ENCODE data around the gene CDC5L. TPM values are rescaled to one million over a fixed set of nuclear protein-coding genes. Genes with fewer than 3 reads are reported as not detected.

Gene CDC5L
- total and polyA plus RNA-seq, 2 experiments from 2014 or later: 15.9 to 20.4 TPM

GRCh38 chr6:44438827-44439226, 51.3 kb downstream of the CDC5L start:
- Histone ChIP-seq H3K9me3 (ENCODE audit: low read depth) (no peaks in the 10 kb centered on the region), H3K9ac (no peak overlapping the region), H3K27ac (no peak overlapping the region), H3K4me2 (ENCODE audit: unreplicated experiment) (no peak overlapping the region), H2AFZ (no peak overlapping the region), H3K27me3 (replicated peaks; ENCODE audit: insufficient read depth) (no peaks in the 10 kb centered on the region), H3K4me1 (ENCODE audit: insufficient read depth) (peaks cover 11% of the 10 kb centered on the region; the same call in 1 of the 2 replicates), H3K36me3 (ENCODE audit: low read depth) (peaks cover 13% of the 10 kb centered on the region; the same call in 1 of the 2 replicates), H3K79me2 (ENCODE audit: insufficient read depth) (peaks cover 67% of the 10 kb centered on the region), H3K4me3 (no peak overlapping the region), H3F3A (ENCODE audit: insufficient read depth) (peaks cover 14% of the 10 kb centered on the region), H4K20me1 (ENCODE audit: insufficient read depth) (no peaks in the 10 kb centered on the region), H3K9me2 (ENCODE audit: insufficient read depth) (no peaks in the 10 kb centered on the region)
- no peak for DNase-seq
- in situ Hi-C loops (cut with MboI): no loop called here
- TF ChIP-seq EZH2 (IDR thresholded peaks at IDR 0.05; ENCODE audit: insufficient read depth, poor library complexity, severe bottlenecking) (no peak), EZH2phosphoT487 (IDR thresholded peaks at IDR 0.05; ENCODE audit: insufficient read depth, low read depth) (no peak)

GRCh38 chr6:44439270-44440045, 52.0 kb downstream of the CDC5L start:
- peak; percentile 78 for DNase-seq
- peaks cover 11% of the 10 kb centered on the region; the same call in 1 of the 2 replicates for H3K4me1 ChIP-seq (ENCODE audit: insufficient read depth)
- H3K27ac ChIP-seq: peak overlapping the region; percentile 41
- no peak overlapping the region for H3K9ac ChIP-seq
- H3K36me3 ChIP-seq (ENCODE audit: low read depth): peaks cover 13% of the 10 kb centered on the region; the same call in 1 of the 2 replicates
- no peaks in the 10 kb centered on the region for H3K9me2 ChIP-seq (ENCODE audit: insufficient read depth)
- H3K4me2 ChIP-seq (ENCODE audit: unreplicated experiment): no peak overlapping the region
- TF ChIP-seq EZH2phosphoT487 (IDR thresholded peaks at IDR 0.05; ENCODE audit: insufficient read depth, low read depth) (no peak), EZH2 (IDR thresholded peaks at IDR 0.05; ENCODE audit: insufficient read depth, poor library complexity, severe bottlenecking) (no peak)
- 83% methylated on average over 6 of the region's 6 CpGs for whole genome bisulfite sequencing, 2 experiments (ENCODE audit: low coverage in 1 of 2, low lambda C conversion rate in 2 of 2, missing lambda C conversion rate in 2 of 2)
- 0 out of 2 replicates have a peak overlapping the region, but pooled peaks have one; percentile 49 for H2AFZ ChIP-seq
- H3K4me3 ChIP-seq: no peak overlapping the region
- no peaks in the 10 kb centered on the region for H3K9me3 ChIP-seq (ENCODE audit: low read depth)
- no peaks in the 10 kb centered on the region for H4K20me1 ChIP-seq (ENCODE audit: insufficient read depth)
- in situ Hi-C loops (cut with MboI): no loop called here
- peaks cover 14% of the 10 kb centered on the region for H3F3A ChIP-seq (ENCODE audit: insufficient read depth)
- peaks cover 67% of the 10 kb centered on the region for H3K79me2 ChIP-seq (ENCODE audit: insufficient read depth)
- H3K27me3 ChIP-seq (replicated peaks; ENCODE audit: insufficient read depth): no peaks in the 10 kb centered on the region

- Histone ChIP-seq H3K4me2 (ENCODE audit: unreplicated experiment) (no peak overlapping the region), H3K27me3 (replicated peaks; ENCODE audit: insufficient read depth) (no peaks in the 10 kb centered on the region), H4K20me1 (ENCODE audit: insufficient read depth) (no peaks in the 10 kb centered on the region), H2AFZ (no peak overlapping the region), H3K9ac (no peak overlapping the region), H3K79me2 (ENCODE audit: insufficient read depth) (peaks cover 54% of the 10 kb centered on the region), H3F3A (ENCODE audit: insufficient read depth) (peaks cover 19% of the 10 kb centered on the region), H3K36me3 (ENCODE audit: low read depth) (peaks cover 16% of the 10 kb centered on the region; the same call in 1 of the 2 replicates), H3K27ac (no peak overlapping the region), H3K4me3 (no peak overlapping the region), H3K4me1 (ENCODE audit: insufficient read depth) (peaks cover 15% of the 10 kb centered on the region), H3K9me2 (ENCODE audit: insufficient read depth) (no peaks in the 10 kb centered on the region), H3K9me3 (ENCODE audit: low read depth) (no peaks in the 10 kb centered on the region)
- no peak for DNase-seq
- TF ChIP-seq EZH2phosphoT487 (IDR thresholded peaks at IDR 0.05; ENCODE audit: insufficient read depth, low read depth): no peak
- TF ChIP-seq EZH2 (IDR thresholded peaks at IDR 0.05; ENCODE audit: insufficient read depth, poor library complexity, severe bottlenecking): no peak
- WGBS, 2 experiments (ENCODE audit: low coverage in 1 of 2, low lambda C conversion rate in 2 of 2, missing lambda C conversion rate in 2 of 2): 96 to 98% methylated on average over 5 of the region's 5 CpGs
- in situ Hi-C loops (cut with MboI): no loop called here
Observed at GRCh38 chr6:44441091-44441855, 53.8 kb downstream of the CDC5L start.

GRCh38 chr6:44442236-44442635, 54.7 kb downstream of the CDC5L start:
- H3K9me2 ChIP-seq (ENCODE audit: insufficient read depth): no peaks in the 10 kb centered on the region
- no peak overlapping the region for H3K9ac ChIP-seq
- H2AFZ ChIP-seq: no peak overlapping the region
- no peaks in the 10 kb centered on the region for H3K27me3 ChIP-seq (replicated peaks; ENCODE audit: insufficient read depth)
- in situ Hi-C loops (cut with MboI): no loop called here
- no peaks in the 10 kb centered on the region for H3K9me3 ChIP-seq (ENCODE audit: low read depth)
- H3K4me3 ChIP-seq: no peak overlapping the region
- TF ChIP-seq EZH2phosphoT487 (IDR thresholded peaks at IDR 0.05; ENCODE audit: insufficient read depth, low read depth) (no peak), EZH2 (IDR thresholded peaks at IDR 0.05; ENCODE audit: insufficient read depth, poor library complexity, severe bottlenecking) (no peak)
- H3K4me1 ChIP-seq (ENCODE audit: insufficient read depth): peaks cover 23% of the 10 kb centered on the region
- 100% methylated on average over 1 of the region's 1 CpG for WGBS, 2 experiments (ENCODE audit: low coverage in 1 of 2, low lambda C conversion rate in 2 of 2, missing lambda C conversion rate in 2 of 2)
- H3F3A ChIP-seq (ENCODE audit: insufficient read depth): peaks cover 28% of the 10 kb centered on the region
- DNase-seq: no peak
- H3K36me3 ChIP-seq (ENCODE audit: low read depth): peaks cover 16% of the 10 kb centered on the region; the same call in 1 of the 2 replicates
- H4K20me1 ChIP-seq (ENCODE audit: insufficient read depth): no peaks in the 10 kb centered on the region
- H3K79me2 ChIP-seq (ENCODE audit: insufficient read depth): peaks cover 48% of the 10 kb centered on the region
- no peak overlapping the region for H3K4me2 ChIP-seq (ENCODE audit: unreplicated experiment)
- H3K27ac ChIP-seq: no peak overlapping the region

All from GM23248 (cell line).